Daoy (cell line): ENCODE results near the gene ABCA1. TPM values are rescaled to one million over a fixed set of nuclear protein-coding genes. Genes with fewer than 3 reads are reported as not detected.
"Not testable (repeated sequence)": the region's sequence is repeated elsewhere in the genome, so short reads cannot be mapped to it uniquely, and the experiment has no call there.

Source experiments
- DNase-seq: peaks from one replicate; pipeline ENCODE4 v3.0.0-alpha.2; 2015; ENCODE audit warnings: low read depth
- total RNA-seq: library from RNA; depleted of rRNA; stranded (reverse); fragments of >200 nt; shearing (Covaris generic); gene quantifications from 2 replicates; pipeline ENCODE4 v1.2.3, GENCODE V29; 2014

The ABCA1 gene
- total RNA-seq, 1 experiment from 2014 or later: 0.74 TPM

- DNase-seq: peak; percentile 10
These were observed 21.3 kb downstream of the ABCA1 start for GRCh38 chr9:104906441-104907277.

GRCh38 chr9:104905931-104906330 lies 22.0 kb downstream of the ABCA1 start:
- no peak for DNase-seq

- no peak for DNase-seq
These were observed 22.6 kb downstream of the ABCA1 start for GRCh38 chr9:104905153-104905901.

DNA sequence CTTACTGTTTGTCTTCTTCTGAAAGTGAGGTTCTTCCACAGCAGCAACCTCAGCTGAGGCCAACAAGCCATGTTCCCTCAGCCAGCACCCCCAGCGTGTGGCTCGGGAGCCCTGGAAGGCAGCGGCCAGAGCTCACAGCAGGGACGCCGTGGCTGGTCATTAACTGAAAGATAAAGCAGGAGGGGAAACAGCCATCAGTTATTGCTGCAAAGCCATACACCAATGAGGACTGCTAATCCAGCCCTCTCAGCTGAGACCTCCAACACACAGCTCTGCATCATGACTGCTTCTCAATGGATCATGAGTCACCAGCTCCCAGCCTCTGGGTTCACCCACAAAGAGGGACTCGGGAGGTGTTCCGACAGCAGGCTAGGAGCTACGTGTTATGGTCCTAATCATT lies 24.3 kb downstream of the ABCA1 start:
- DNase-seq: peak; percentile 29

DNA sequence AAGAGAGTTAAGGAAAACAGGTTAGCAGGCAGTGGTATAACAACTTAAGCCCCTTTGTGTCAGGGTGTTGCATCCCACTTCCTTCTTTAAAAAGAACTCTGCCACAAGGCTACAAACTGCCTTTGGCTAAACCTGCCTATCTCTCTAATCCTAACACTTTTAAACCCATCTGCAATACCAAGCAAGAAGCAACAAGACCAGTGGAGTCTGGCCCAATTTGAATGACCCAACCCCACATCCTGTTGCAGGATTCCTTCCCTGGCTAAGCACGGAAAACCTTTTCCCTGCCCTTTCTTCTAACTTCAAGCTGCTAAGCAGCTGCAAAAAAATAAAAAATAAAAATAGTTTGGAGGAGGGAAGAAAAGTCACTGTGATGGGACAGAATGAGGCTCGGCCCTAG lies 27.1 kb downstream of the ABCA1 start:
- DNase-seq: no peak

GRCh38 chr9:104900324-104900723 lies 27.6 kb downstream of the ABCA1 start:
- no peak for DNase-seq

- no peak for DNase-seq
These were observed 28.2 kb downstream of the ABCA1 start for GRCh38 chr9:104899759-104900247.

- DNase-seq: not testable (repeated sequence)
These were observed 29.6 kb downstream of the ABCA1 start for GRCh38 chr9:104898376-104898775.

DNA sequence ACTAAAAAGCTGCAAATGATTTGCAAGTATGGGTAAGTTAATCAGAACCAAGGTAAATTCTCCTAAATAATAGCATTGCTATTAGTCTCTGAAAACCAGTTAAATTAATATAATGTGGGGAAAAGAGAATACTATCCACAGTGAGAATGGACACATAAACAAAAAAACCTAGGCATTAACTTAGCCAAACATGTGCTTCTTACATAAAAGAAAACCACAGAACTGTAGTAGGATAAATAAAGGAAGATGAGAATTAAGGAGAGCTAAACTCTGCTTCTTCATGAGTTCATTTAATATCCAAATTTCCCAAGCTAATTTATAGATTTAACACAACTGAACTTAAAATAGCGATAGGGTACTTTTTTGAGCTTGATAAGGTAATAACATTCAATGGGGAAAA lies 31.8 kb downstream of the ABCA1 start:
- no peak for DNase-seq

- peak; percentile 68 for DNase-seq
These were observed 32.4 kb downstream of the ABCA1 start for GRCh38 chr9:104895572-104895971.

- no peak for DNase-seq
These were observed 35.3 kb downstream of the ABCA1 start for GRCh38 chr9:104892701-104893100.

DNA sequence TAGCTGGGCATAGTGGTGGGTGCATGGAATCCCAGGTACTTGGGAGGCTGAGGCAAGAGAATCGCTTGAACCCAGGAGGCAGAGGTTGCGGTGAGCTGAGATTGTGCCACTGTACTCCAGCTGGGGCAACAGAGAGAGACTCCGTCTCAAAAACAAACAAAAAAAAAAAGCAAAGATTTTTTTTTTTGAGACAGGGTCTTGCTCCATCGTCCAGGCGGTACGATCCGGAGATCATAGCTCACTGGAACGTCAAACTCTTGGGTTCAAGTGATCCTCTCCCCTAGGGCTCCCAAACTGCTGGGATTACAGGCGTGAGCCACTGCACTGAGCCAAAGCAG lies 37.6 kb downstream of the ABCA1 start:
- DNase-seq: no peak

- no peak for DNase-seq
These were observed 41.9 kb downstream of the ABCA1 start for GRCh38 chr9:104885818-104886709.

GRCh38 chr9:104883169-104883568 lies 44.8 kb downstream of the ABCA1 start:
- no peak for DNase-seq

- no peak for DNase-seq
These were observed 45.4 kb downstream of the ABCA1 start for GRCh38 chr9:104882566-104882965.

- no peak for DNase-seq
These were observed 45.9 kb downstream of the ABCA1 start for GRCh38 chr9:104882086-104882485.

- DNase-seq: no peak
These were observed 48.2 kb downstream of the ABCA1 start for GRCh38 chr9:104879555-104880309.

DNA sequence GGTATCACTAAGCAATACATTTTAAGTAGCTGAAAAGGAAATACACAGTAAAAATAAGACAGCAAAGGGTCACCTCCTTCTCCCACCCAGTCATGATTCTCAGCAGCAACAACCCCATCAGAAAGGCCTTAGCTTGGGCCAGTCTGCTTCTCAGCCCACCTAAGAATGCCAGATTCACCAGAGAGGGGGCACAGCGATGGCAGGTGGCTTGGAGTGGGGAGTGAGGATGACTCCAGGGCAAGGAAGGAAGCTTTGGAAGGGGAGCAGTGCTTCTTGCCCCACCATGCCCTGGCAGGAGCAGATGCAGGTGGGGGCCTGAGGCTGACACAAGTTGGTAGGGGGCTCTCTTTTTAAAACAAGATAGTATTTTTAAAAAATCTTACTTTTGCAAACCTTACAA lies 51.4 kb downstream of the ABCA1 start:
- DNase-seq: no peak

GRCh38 chr9:104875897-104876296 lies 52.1 kb downstream of the ABCA1 start:
- no peak for DNase-seq

- no peak for DNase-seq
These were observed 52.6 kb downstream of the ABCA1 start for GRCh38 chr9:104875320-104875719.

DNA sequence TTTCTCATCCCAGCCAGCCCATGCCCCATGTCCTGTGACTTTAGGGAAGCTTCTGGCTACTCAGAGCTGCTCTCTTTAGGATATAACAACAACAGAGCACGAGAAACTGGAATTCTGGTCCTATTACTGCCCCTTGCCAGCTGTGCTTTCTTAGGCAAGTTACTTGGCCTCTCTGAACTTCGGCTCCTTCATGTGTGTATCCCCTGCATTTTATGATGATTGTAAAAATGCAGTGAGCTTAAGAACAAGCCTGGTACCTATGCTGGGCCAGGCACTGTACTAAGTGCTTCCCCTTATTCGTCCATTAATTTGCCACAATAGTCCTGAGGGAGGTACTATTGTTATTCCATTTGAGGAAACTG lies 54.5 kb downstream of the ABCA1 start:
- no peak for DNase-seq
